Lung (tissue), 12 donors: ENCODE results near the gene AFG1L. TPM values are rescaled to one million over a fixed set of nuclear protein-coding genes. Genes with fewer than 3 reads are reported as not detected.

Experiments
- ATAC-seq: fragments of 200-7000 bp; cut with Tn5 transposase; one replicate; pipeline ENCODE4 v1.9.1; 2020; ENCODE audit warnings: moderate number of reproducible peaks; ENCODE audit not compliant: insufficient read depth, low FRiP score
- DNase-seq, 3 donors: peaks; one replicate each; pipeline ENCODE4 v3.0.0-alpha.2; 2013 to 2017
- H3K27ac ChIP-seq, 2 donors: one replicate each; pipeline ENCODE4 v1.5.1; 2013; ENCODE audit warnings: mild to moderate bottlenecking in 2 of 2, moderate library complexity in 2 of 2, control low read depth in 1 of 2, inconsistent platforms in 1 of 2, low read depth in 1 of 2, low read length in 1 of 2
- H3K27me3 ChIP-seq, 3 donors: one replicate each; pipeline ENCODE4 v1.5.1; 2013; ENCODE audit warnings: low read length in 2 of 3; ENCODE audit not compliant: control insufficient read depth in 3 of 3, insufficient read depth in 3 of 3
- H3K36me3 ChIP-seq, 4 donors: one replicate each; pipeline ENCODE4 v1.5.1; 2013; ENCODE audit warnings: low read length in 4 of 4, mild to moderate bottlenecking in 1 of 4, moderate library complexity in 1 of 4; ENCODE audit not compliant: control insufficient read depth in 4 of 4, insufficient read depth in 4 of 4
- H3K4me1 ChIP-seq, 5 donors: one replicate each; pipeline ENCODE4 v1.5.1; 2013; ENCODE audit warnings: low read length in 5 of 5, mild to moderate bottlenecking in 2 of 5, moderate library complexity in 1 of 5; ENCODE audit not compliant: control insufficient read depth in 5 of 5, insufficient read depth in 5 of 5
- H3K4me3 ChIP-seq: one replicate; pipeline ENCODE4 v1.5.1; 2013; ENCODE audit warnings: mild to moderate bottlenecking, control low read depth, moderate library complexity
- H3K9ac ChIP-seq, 2 donors: one replicate each; pipeline ENCODE4 v1.5.1; 2013; ENCODE audit warnings: low read length in 2 of 2, control low read depth in 1 of 2; ENCODE audit not compliant: insufficient read depth in 1 of 2
- H3K9me3 ChIP-seq, 4 donors: one replicate each; pipeline ENCODE4 v1.5.1; 2013; ENCODE audit warnings: low read length in 3 of 4, mild to moderate bottlenecking in 1 of 4, moderate library complexity in 1 of 4; ENCODE audit not compliant: control insufficient read depth in 4 of 4, insufficient read depth in 3 of 4
- WGBS, 2 donors: extraction: QIAGEN DNeasy Blood & Tissue Kit; methylation state at CpG; one replicate each; pipeline ENCODE4 v1.1.7; 2013; 5-methylcytosine and 5-hydroxymethylcytosine counted together
- polyA plus RNA-seq, 2 donors: library from polyadenylated mRNA; stranded (reverse); fragments of 200-250 nt; gene quantifications; one replicate each; pipeline ENCODE4 v1.2.1, GENCODE V29; 2013
- total RNA-seq, 2 donors: library from RNA; depleted of rRNA in 1 of 2; stranded (reverse); fragments of >200 nt in 1 of 2; gene quantifications; one replicate each; pipeline ENCODE4 v1.2.1, GENCODE V29; 2014 to 2021
- TF ChIP-seq, protein P1 (sequence below): IDR thresholded peaks from 2 replicates; pipeline ENCODE4 v1.5.1; 2012; ENCODE audit warnings: mild to moderate bottlenecking; ENCODE audit errors: control extremely low read depth, extremely low read depth
- donor health status: control.
- donor health status: control.
- donor health status: Bipolar disorder and iron deficiency.
- donor health status: healthy.
- donor health status: DM: yes; HTN: yes; CAD: no.

AFG1L gene
- total and polyA plus RNA-seq, 4 donors: 2.0 to 9.5 (median 5.5) TPM

DNA sequence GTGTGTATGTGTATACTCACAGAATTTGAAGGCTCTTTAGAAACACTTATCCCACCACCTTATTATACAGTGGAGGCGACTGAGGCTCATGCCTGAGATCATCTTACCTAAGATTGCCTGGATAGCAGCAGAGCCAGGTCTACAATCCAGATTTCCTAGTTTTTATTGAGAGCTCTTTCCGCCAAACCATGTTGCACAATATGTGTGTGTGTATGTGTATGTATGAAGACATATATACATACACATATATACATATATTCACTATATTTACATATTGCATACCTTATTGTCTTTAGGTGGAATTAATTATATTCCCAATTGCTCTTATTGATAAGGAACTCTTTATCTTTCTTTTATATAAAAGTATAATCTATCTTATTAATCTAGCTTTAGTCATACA is 130.6 kb downstream of the AFG1L start:
- WGBS, 2 donors: 90 to 93% methylated on average over 2 of the region's 2 CpGs
- TF ChIP-seq, protein P1, sequence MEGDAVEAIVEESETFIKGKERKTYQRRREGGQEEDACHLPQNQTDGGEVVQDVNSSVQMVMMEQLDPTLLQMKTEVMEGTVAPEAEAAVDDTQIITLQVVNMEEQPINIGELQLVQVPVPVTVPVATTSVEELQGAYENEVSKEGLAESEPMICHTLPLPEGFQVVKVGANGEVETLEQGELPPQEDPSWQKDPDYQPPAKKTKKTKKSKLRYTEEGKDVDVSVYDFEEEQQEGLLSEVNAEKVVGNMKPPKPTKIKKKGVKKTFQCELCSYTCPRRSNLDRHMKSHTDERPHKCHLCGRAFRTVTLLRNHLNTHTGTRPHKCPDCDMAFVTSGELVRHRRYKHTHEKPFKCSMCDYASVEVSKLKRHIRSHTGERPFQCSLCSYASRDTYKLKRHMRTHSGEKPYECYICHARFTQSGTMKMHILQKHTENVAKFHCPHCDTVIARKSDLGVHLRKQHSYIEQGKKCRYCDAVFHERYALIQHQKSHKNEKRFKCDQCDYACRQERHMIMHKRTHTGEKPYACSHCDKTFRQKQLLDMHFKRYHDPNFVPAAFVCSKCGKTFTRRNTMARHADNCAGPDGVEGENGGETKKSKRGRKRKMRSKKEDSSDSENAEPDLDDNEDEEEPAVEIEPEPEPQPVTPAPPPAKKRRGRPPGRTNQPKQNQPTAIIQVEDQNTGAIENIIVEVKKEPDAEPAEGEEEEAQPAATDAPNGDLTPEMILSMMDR: no peak
- no peak overlapping the region for H3K9ac ChIP-seq
- H3K27me3 ChIP-seq: no peaks in the 10 kb centered on the region
- H3K36me3 ChIP-seq: no peaks in the 10 kb centered on the region
- H3K4me3 ChIP-seq: no peak overlapping the region
- no peaks in the 10 kb centered on the region for H3K9me3 ChIP-seq
- no peak for DNase-seq
- no peak overlapping the region for H3K27ac ChIP-seq
- ATAC-seq: no peak
- H3K4me1 ChIP-seq: no peaks in the 10 kb centered on the region

DNA sequence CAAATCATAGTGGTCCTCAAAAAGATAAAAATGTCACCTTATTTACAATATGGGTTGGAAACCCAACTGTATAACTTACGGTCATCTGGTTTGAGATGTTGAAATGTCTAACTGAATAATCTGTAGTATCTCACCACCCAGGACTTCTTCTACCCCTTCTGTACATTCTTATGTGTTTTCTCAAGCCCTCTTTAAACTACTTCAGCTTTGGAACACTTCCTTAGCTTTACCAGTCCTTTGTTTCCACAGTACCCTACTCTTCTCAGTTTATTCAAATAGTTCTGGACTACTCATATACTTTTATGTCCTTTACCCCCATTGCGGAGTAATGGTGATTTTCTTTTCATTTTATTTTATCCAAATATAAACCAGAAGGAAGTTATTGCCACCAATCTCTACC is 137.3 kb downstream of the AFG1L start:
- 59 to 75% methylated on average over 2 of the region's 2 CpGs for WGBS, 2 donors
- Histone ChIP-seq H3K9me3 (no peaks in the 10 kb centered on the region), H3K27ac (no peak overlapping the region), H3K36me3 (no peaks in the 10 kb centered on the region), H3K9ac (no peak overlapping the region), H3K4me1 (peaks cover 0 to 2% (median 0%) of the 10 kb centered on the region in 5 donors), H3K4me3 (no peak overlapping the region), H3K27me3 (no peaks in the 10 kb centered on the region)
- TF ChIP-seq, protein P1: no peak
- DNase-seq: no peak
- no peak for ATAC-seq

DNA sequence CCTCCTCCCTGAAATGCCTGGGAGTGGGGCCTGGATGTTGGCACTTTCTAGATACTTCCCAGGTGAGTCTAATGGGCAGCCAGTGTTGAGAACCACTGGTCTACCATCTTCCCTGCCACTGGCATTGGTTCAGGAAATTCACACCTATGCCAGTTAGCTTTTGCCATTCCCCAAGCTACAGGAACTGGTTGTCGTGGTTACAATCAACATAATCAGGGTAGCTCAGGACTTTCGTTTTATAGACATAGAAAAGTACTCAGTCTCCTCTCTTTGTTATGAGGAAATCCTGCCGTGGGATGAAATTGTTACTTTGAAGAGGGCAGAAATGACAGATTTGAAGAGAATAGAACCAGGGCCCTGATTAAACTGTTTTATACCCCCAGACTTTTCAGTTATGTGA is 137.9 kb downstream of the AFG1L start:
- 24 to 36% methylated on average over 3 of the region's 3 CpGs for WGBS, 2 donors
- Histone ChIP-seq H3K4me1 (peaks cover 0 to 2% (median 0%) of the 10 kb centered on the region in 5 donors), H3K27ac (no peak overlapping the region), H3K9me3 (no peaks in the 10 kb centered on the region), H3K9ac (no peak overlapping the region), H3K27me3 (no peaks in the 10 kb centered on the region), H3K4me3 (no peak overlapping the region), H3K36me3 (no peaks in the 10 kb centered on the region)
- DNase-seq: peak in 1 of 3 donors; percentile 34
- TF ChIP-seq, protein P1: no peak
- ATAC-seq: no peak

DNA sequence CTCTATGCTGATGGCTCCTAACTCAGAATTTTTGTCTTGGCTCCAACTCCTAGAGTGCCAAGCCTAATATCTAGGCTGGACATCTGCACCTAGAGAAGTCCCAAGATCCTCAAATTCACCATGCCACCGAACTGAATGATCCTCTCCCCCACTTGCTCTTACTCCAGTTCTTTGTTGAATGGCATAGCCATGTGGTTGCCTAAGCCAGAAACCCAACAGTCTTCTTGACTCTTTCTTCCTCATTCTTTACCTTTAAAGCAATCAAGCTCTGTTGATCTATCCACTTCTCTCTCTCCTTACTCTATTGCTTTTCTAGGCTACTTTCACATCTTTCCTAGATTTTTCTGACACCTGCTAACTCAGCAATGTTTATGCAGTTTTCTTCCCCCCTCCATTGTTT is 139.4 kb downstream of the AFG1L start:
- no peak overlapping the region for H3K9ac ChIP-seq
- H3K9me3 ChIP-seq: no peaks in the 10 kb centered on the region
- H3K27me3 ChIP-seq: no peaks in the 10 kb centered on the region
- no peak overlapping the region for H3K4me3 ChIP-seq
- H3K4me1 ChIP-seq: peaks cover 0 to 2% (median 0%) of the 10 kb centered on the region in 5 donors
- DNase-seq (no peak), ATAC-seq (no peak)
- no peaks in the 10 kb centered on the region for H3K36me3 ChIP-seq
- TF ChIP-seq, protein P1: no peak
- WGBS, 2 donors: 46 to 50% methylated on average over 1 of the region's 1 CpG
- no peak overlapping the region for H3K27ac ChIP-seq
